ENCODE data around the gene UST. TPM values are rescaled to one million over a fixed set of nuclear protein-coding genes. Genes with fewer than 3 reads are reported as not detected.
"Not testable (repeated sequence)": the region's sequence is repeated elsewhere in the genome, so short reads cannot be mapped to it uniquely, and the experiment has no call there.

The UST gene
- total RNA-seq, 2 experiments from 2014 or later, result 3.7 to 4.9 TPM

- intact Hi-C loops (cut with micrococcal nuclease), result no loop called here
- Mint-ChIP-seq H3K27me3 (no peaks in the 10 kb centered on the region), H3K4me3 (no peak overlapping the region), H3K4me1 (ENCODE audit: low read depth) (peaks cover 24% of the 10 kb centered on the region), H3K36me3 (no peaks in the 10 kb centered on the region), H3K9me3 (no peaks in the 10 kb centered on the region), H3K27ac (no peak overlapping the region)
- ChIA-PET CTCF (no interaction called here), POLR2A (interaction anchor here (1.1 kb wide), 1 partner anchor 21 kb away, joined by 4 read pairs; no protein-coding TSS in a partner anchor)
- peak; percentile 71 for DNase-seq
Observed at GRCh38 chr6:148846778-148847761, 100.2 kb downstream of the UST start.

- H3K9me3 Mint-ChIP-seq, result no peaks in the 10 kb centered on the region
- no peak for DNase-seq
- ChIA-PET POLR2A (no interaction called here), CTCF (no interaction called here)
- H3K4me3 Mint-ChIP-seq, result no peak overlapping the region
- H3K36me3 Mint-ChIP-seq, result no peaks in the 10 kb centered on the region
- intact Hi-C loops (cut with micrococcal nuclease), result no loop called here
- H3K27me3 Mint-ChIP-seq, result no peaks in the 10 kb centered on the region
- peaks cover 22% of the 10 kb centered on the region for H3K4me1 Mint-ChIP-seq (ENCODE audit: low read depth)
- no peak overlapping the region for H3K27ac Mint-ChIP-seq
Observed at GRCh38 chr6:148848915-148849314, 102.1 kb downstream of the UST start.

GRCh38 chr6:148849449-148849848 is 102.6 kb downstream of the UST start:
- H3K27ac Mint-ChIP-seq; H3K36me3 Mint-ChIP-seq; CTCF ChIA-PET; H3K9me3 Mint-ChIP-seq; DNase-seq; H3K4me3 Mint-ChIP-seq; H3K27me3 Mint-ChIP-seq; intact Hi-C loops (cut with micrococcal nuclease); POLR2A ChIA-PET: not testable (repeated sequence)
- H3K4me1 Mint-ChIP-seq (ENCODE audit: low read depth), result peaks cover 23% of the 10 kb centered on the region

GRCh38 chr6:148850964-148851363 is 104.1 kb downstream of the UST start:
- Mint-ChIP-seq H3K27ac (no peak overlapping the region), H3K9me3 (no peaks in the 10 kb centered on the region), H3K27me3 (no peaks in the 10 kb centered on the region), H3K4me1 (ENCODE audit: low read depth) (peaks cover 36% of the 10 kb centered on the region), H3K4me3 (no peak overlapping the region), H3K36me3 (no peaks in the 10 kb centered on the region)
- ChIA-PET POLR2A (no interaction called here), CTCF (interaction anchor here (1.0 kb wide), 1 partner anchor 93 kb away, joined by 3 read pairs; no protein-coding TSS in a partner anchor)
- DNase-seq, result no peak
- intact Hi-C loops (cut with micrococcal nuclease), result no loop called here

GRCh38 chr6:148851683-148852556 is 105.1 kb downstream of the UST start:
- H3K9me3 Mint-ChIP-seq, result no peaks in the 10 kb centered on the region
- ChIA-PET CTCF (no interaction called here), POLR2A (no interaction called here)
- no peak overlapping the region for H3K4me3 Mint-ChIP-seq
- H3K27ac Mint-ChIP-seq, result no peak overlapping the region
- peaks cover 33% of the 10 kb centered on the region for H3K4me1 Mint-ChIP-seq (ENCODE audit: low read depth)
- H3K36me3 Mint-ChIP-seq, result no peaks in the 10 kb centered on the region
- DNase-seq, result no peak
- H3K27me3 Mint-ChIP-seq, result no peaks in the 10 kb centered on the region
- intact Hi-C loops (cut with micrococcal nuclease), result no loop called here

GRCh38 chr6:148852688-148853087 is 105.9 kb downstream of the UST start:
- POLR2A ChIA-PET, result no interaction called here
- Mint-ChIP-seq H3K9me3 (no peaks in the 10 kb centered on the region), H3K36me3 (no peaks in the 10 kb centered on the region), H3K4me1 (ENCODE audit: low read depth) (peaks cover 33% of the 10 kb centered on the region), H3K27ac (no peak overlapping the region), H3K27me3 (no peaks in the 10 kb centered on the region), H3K4me3 (no peak overlapping the region)
- intact Hi-C loops (cut with micrococcal nuclease), result no loop called here
- DNase-seq, result no peak
- CTCF ChIA-PET, result no interaction called here

- H3K27ac Mint-ChIP-seq; DNase-seq; intact Hi-C loops (cut with micrococcal nuclease); H3K36me3 Mint-ChIP-seq; H3K9me3 Mint-ChIP-seq; POLR2A ChIA-PET; H3K4me3 Mint-ChIP-seq; CTCF ChIA-PET; H3K27me3 Mint-ChIP-seq: not testable (repeated sequence)
- H3K4me1 Mint-ChIP-seq (ENCODE audit: low read depth), result peaks cover 30% of the 10 kb centered on the region
Observed at GRCh38 chr6:148853113-148853512, 106.3 kb downstream of the UST start.

- POLR2A ChIA-PET, result no interaction called here
- intact Hi-C loops (cut with micrococcal nuclease), result no loop called here
- CTCF ChIA-PET, result no interaction called here
- DNase-seq, result no peak
- H3K4me1 Mint-ChIP-seq (ENCODE audit: low read depth), result peaks cover 28% of the 10 kb centered on the region
- no peak overlapping the region for H3K4me3 Mint-ChIP-seq
- H3K36me3 Mint-ChIP-seq, result no peaks in the 10 kb centered on the region
- no peaks in the 10 kb centered on the region for H3K27me3 Mint-ChIP-seq
- H3K9me3 Mint-ChIP-seq, result no peaks in the 10 kb centered on the region
- H3K27ac Mint-ChIP-seq, result no peak overlapping the region
Observed at GRCh38 chr6:148854096-148854495, 107.3 kb downstream of the UST start.

GRCh38 chr6:148854992-148855391 is 108.2 kb downstream of the UST start:
- Mint-ChIP-seq H3K36me3 (no peaks in the 10 kb centered on the region), H3K9me3 (no peaks in the 10 kb centered on the region), H3K27ac (no peak overlapping the region), H3K27me3 (no peaks in the 10 kb centered on the region), H3K4me3 (no peak overlapping the region), H3K4me1 (ENCODE audit: low read depth) (peaks cover 24% of the 10 kb centered on the region)
- intact Hi-C loops (cut with micrococcal nuclease), result no loop called here
- no peak for DNase-seq
- ChIA-PET CTCF (no interaction called here), POLR2A (no interaction called here)

GRCh38 chr6:148855744-148856143 is 108.9 kb downstream of the UST start:
- no peak overlapping the region for H3K27ac Mint-ChIP-seq
- CTCF ChIA-PET, result no interaction called here
- H3K36me3 Mint-ChIP-seq, result no peaks in the 10 kb centered on the region
- no peaks in the 10 kb centered on the region for H3K27me3 Mint-ChIP-seq
- intact Hi-C loops (cut with micrococcal nuclease), result loop anchor here (1.0 kb wide), 1 partner anchor 13 kb away; no protein-coding TSS in a partner anchor
- POLR2A ChIA-PET, result no interaction called here
- H3K4me3 Mint-ChIP-seq, result no peak overlapping the region
- peaks cover 24% of the 10 kb centered on the region for H3K4me1 Mint-ChIP-seq (ENCODE audit: low read depth)
- H3K9me3 Mint-ChIP-seq, result no peaks in the 10 kb centered on the region
- DNase-seq, result peak; percentile 24

- intact Hi-C loops (cut with micrococcal nuclease), result no loop called here
- peaks cover 24% of the 10 kb centered on the region for H3K4me1 Mint-ChIP-seq (ENCODE audit: low read depth)
- H3K36me3 Mint-ChIP-seq, result no peaks in the 10 kb centered on the region
- H3K27me3 Mint-ChIP-seq, result no peaks in the 10 kb centered on the region
- H3K4me3 Mint-ChIP-seq, result no peak overlapping the region
- H3K27ac Mint-ChIP-seq, result no peak overlapping the region
- CTCF ChIA-PET, result interaction anchor here (0.7 kb wide), 1 partner anchor 305 kb away, joined by 3 read pairs; no protein-coding TSS in a partner anchor
- no peaks in the 10 kb centered on the region for H3K9me3 Mint-ChIP-seq
- POLR2A ChIA-PET, result no interaction called here
- no peak for DNase-seq
Observed at GRCh38 chr6:148857798-148858390, 111.1 kb downstream of the UST start.

- intact Hi-C loops (cut with micrococcal nuclease); H3K27ac Mint-ChIP-seq; POLR2A ChIA-PET; H3K27me3 Mint-ChIP-seq; H3K9me3 Mint-ChIP-seq; H3K4me3 Mint-ChIP-seq; CTCF ChIA-PET; DNase-seq; H3K36me3 Mint-ChIP-seq: not testable (repeated sequence)
- H3K4me1 Mint-ChIP-seq (ENCODE audit: low read depth), result peaks cover 36% of the 10 kb centered on the region
Observed at GRCh38 chr6:148864132-148864531, 117.3 kb downstream of the UST start.
